HG03460 (cell line): ENCODE data around the gene OR12D1.

Source experiments
- ATAC-seq: cut with Tn5 transposase; IDR thresholded peaks from one replicate; pipeline ENCODE4 v1.9.1; 2021; ENCODE audit not compliant: unreplicated experiment

Gene OR12D1

GRCh38 chr6:29462022-29462421 lies 47.3 kb downstream of the OR12D1 start:
- ATAC-seq: no peak

GRCh38 chr6:29465279-29465678 lies 50.6 kb downstream of the OR12D1 start:
- ATAC-seq: no peak

GRCh38 chr6:29465801-29466200 lies 51.1 kb downstream of the OR12D1 start:
- ATAC-seq: no peak

- no peak for ATAC-seq
These were observed 51.5 kb downstream of the OR12D1 start for GRCh38 chr6:29466241-29466640.
